HG02870 (cell line): Measurements from ENCODE around the gene MEX3B.
"Not testable (repeated sequence)": the region's sequence is repeated elsewhere in the genome, so short reads cannot be mapped to it uniquely, and the experiment has no call there.

Experiments used
- ATAC-seq: cut with Tn5 transposase; IDR thresholded peaks from one replicate; pipeline ENCODE4 v1.9.1; 2021; ENCODE audit warnings: mild to moderate bottlenecking, moderate library complexity; ENCODE audit not compliant: unreplicated experiment

Gene MEX3B

GRCh38 chr15:82014989-82015388 is 30.8 kb downstream of the MEX3B start:
- no peak for ATAC-seq

DNA sequence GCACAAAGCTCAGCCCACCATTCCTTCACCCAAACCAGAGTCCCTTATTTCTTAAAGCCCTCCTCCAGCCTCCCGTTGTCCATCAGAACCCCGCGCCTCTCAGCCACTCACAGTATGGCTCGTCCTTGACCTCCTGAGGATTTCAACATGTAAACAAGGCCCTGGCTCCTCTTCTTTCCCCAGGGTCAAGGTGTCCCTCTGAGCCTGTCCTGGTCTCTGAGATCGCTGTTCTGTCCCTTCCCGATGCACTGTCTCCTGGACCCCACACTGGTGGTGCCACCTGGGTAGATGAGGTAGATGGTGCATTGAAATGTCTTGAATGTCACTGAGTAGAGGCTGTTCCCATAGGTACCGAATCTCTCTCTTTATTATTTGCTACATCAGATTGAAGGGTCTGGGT is 32.9 kb downstream of the MEX3B start:
- ATAC-seq = no peak

GRCh38 chr15:82005239-82005638 is 40.6 kb downstream of the MEX3B start:
- no peak for ATAC-seq

- ATAC-seq = no peak
These were observed 41.9 kb downstream of the MEX3B start for GRCh38 chr15:82003916-82004315.

DNA sequence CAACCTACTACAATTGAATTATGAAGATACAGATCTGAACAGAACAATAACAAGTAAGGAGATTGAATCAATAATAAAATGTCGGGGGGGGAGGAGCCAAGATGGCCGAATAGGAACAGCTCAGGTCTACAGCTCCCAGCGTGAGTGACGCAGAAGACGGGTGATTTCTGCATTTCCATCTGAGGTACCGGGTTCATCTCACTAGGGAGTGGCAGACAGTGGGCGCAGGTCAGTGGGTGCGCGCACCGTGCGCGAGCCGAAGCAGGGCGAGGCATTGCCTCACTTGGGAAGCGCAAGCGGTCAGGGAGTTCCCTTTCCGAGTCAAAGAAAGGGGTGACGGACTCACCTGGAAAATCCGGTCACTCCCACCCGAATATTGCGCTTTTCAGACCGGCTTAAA is 50.7 kb downstream of the MEX3B start:
- ATAC-seq = not testable (repeated sequence)

DNA sequence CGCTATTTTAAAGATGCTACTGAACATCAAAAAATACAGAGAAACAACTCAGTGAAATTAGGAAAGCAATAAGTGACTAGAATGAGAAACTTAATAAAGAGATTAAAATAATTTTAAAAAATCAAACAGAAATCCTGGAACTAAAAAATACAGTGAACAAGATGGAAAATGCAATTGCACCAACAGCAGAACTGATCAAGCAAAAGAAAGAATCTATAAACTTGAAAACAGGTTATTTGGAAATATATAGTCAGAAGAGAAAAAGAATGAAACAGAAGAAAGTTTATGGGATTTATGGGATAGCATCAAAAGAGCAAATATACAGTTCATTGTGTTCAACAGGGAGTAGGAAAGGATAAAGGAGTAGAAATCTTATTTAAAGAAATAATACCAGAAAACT is 53.3 kb downstream of the MEX3B start:
- ATAC-seq = no peak
